Measurements from ENCODE around the gene NTF3.

NTF3 gene

DNA sequence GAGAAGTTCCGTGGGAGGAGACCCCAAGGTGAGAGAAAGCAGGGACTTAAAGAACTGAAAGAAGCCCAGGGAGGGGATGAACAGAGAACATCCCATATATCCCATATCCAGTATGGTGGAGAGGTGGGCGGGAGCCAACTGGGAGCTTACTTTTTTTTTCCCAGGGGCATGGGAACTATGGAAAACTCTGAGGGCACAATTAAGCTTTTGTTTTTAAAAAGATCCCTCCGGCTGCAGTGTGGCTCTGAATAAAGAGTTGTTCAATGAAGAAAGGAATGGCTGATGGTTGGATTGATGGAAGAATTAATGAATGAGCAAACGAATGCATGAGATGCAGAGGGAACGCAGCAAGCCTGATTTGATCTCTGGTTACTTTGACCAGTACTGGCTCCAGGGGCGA lies 12.6 kb downstream of the NTF3 start:
- TF ChIP-seq POLR2AphosphoS5 (IDR thresholded peaks at IDR 0.05; ENCODE audit: low read depth, low read length) (no peak), POLR2A (IDR thresholded peaks at IDR 0.05; ENCODE audit: low read depth, low read length) (no peak), TAF1 (IDR thresholded peaks at IDR 0.05; ENCODE audit: borderline replicate concordance, low read depth, low read length) (no peak)
- FAIRE-seq (no peak), DNase-seq (ENCODE audit: insufficient read length) (no peak)

GRCh38 chr12:5447320-5447719 lies 15.4 kb downstream of the NTF3 start:
- no peak for FAIRE-seq
- DNase-seq (ENCODE audit: insufficient read length) = no peak
- TF ChIP-seq TAF1 (IDR thresholded peaks at IDR 0.05; ENCODE audit: borderline replicate concordance, low read depth, low read length) (no peak), POLR2A (IDR thresholded peaks at IDR 0.05; ENCODE audit: low read depth, low read length) (no peak), POLR2AphosphoS5 (IDR thresholded peaks at IDR 0.05; ENCODE audit: low read depth, low read length) (no peak)

DNA sequence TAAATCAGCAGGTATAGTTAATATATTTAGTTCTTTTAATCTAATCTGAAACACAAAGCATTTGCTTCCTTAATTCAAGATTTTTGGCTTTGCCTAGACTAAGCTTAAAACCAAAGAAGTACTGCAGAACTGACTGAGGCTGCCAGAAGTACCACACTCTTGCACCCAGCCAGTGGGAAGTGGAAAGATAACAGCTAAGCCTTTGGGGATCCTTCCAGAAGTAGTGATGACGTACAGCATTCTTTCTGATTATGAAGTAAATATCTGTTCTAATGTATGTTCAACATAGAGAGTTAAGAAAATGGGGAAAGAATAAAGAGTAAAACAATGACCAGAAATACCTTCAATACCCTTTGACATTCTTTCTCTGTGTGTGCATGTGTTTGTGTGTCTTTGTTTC lies 19.3 kb downstream of the NTF3 start:
- no peak for FAIRE-seq
- TF ChIP-seq TAF1 (IDR thresholded peaks at IDR 0.05; ENCODE audit: borderline replicate concordance, low read depth, low read length) (no peak), POLR2AphosphoS5 (IDR thresholded peaks at IDR 0.05; ENCODE audit: low read depth, low read length) (no peak), POLR2A (IDR thresholded peaks at IDR 0.05; ENCODE audit: low read depth, low read length) (no peak)
- no peak for DNase-seq (ENCODE audit: insufficient read length)

- TF ChIP-seq POLR2A (IDR thresholded peaks at IDR 0.05; ENCODE audit: low read depth, low read length) (no peak), TAF1 (IDR thresholded peaks at IDR 0.05; ENCODE audit: borderline replicate concordance, low read depth, low read length) (no peak), POLR2AphosphoS5 (IDR thresholded peaks at IDR 0.05; ENCODE audit: low read depth, low read length) (no peak)
- DNase-seq (ENCODE audit: insufficient read length) = no peak
- FAIRE-seq = no peak
Measured at GRCh38 chr12:5452569-5452968, 20.7 kb downstream of the NTF3 start.

GRCh38 chr12:5453466-5453865 lies 21.6 kb downstream of the NTF3 start:
- FAIRE-seq = no peak
- no peak for DNase-seq (ENCODE audit: insufficient read length)
- TF ChIP-seq TAF1 (IDR thresholded peaks at IDR 0.05; ENCODE audit: borderline replicate concordance, low read depth, low read length) (no peak), POLR2A (IDR thresholded peaks at IDR 0.05; ENCODE audit: low read depth, low read length) (no peak), POLR2AphosphoS5 (IDR thresholded peaks at IDR 0.05; ENCODE audit: low read depth, low read length) (no peak)

- FAIRE-seq (no peak), DNase-seq (ENCODE audit: insufficient read length) (no peak)
- TF ChIP-seq POLR2AphosphoS5 (IDR thresholded peaks at IDR 0.05; ENCODE audit: low read depth, low read length) (no peak), POLR2A (IDR thresholded peaks at IDR 0.05; ENCODE audit: low read depth, low read length) (no peak), TAF1 (IDR thresholded peaks at IDR 0.05; ENCODE audit: borderline replicate concordance, low read depth, low read length) (no peak)
Measured at GRCh38 chr12:5455045-5455444, 23.1 kb downstream of the NTF3 start.

DNA sequence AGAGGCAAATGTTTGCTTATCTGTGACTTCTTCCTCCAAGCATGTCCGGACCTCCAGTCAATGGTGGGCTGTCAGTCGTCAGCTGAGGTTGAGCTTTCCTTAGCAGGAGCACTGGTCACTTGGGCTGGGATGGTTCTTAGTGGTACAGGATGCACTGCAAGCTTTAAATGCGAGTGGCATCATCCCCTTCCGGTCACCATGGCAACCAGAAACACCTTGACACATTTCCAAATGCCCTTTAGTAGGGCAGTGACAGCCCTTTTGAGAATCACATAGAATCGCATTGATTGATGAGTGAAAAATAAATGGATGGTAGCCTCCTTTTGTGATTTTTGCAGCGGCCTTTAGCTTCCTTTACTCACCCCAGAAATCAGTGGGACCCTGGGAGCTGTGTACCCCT lies 24.1 kb downstream of the NTF3 start:
- DNase-seq (ENCODE audit: insufficient read length) (no peak), FAIRE-seq (no peak)
- TF ChIP-seq POLR2AphosphoS5 (IDR thresholded peaks at IDR 0.05; ENCODE audit: low read depth, low read length) = no peak
- TF ChIP-seq TAF1 (IDR thresholded peaks at IDR 0.05; ENCODE audit: borderline replicate concordance, low read depth, low read length) = no peak

DNA sequence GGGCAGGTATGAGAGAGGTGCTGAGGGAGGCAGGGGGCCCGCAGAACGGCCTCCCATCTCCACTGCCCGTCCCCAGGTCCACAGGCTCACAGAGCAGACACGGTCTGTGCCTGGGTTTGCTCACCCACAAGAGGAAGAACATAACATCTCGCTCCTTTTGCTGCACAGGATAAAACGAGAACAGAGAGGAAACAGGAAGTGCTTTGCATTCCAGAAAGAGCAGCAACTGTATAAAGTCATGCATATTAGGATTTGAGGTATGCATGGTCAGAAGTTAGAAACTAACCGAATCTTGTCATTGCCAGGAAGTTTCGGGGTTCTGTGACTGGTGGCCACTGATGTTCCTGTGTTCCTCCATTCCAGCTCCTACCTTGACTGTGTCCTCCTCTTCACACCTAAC lies 25.0 kb downstream of the NTF3 start:
- FAIRE-seq (no peak), DNase-seq (ENCODE audit: insufficient read length) (no peak)
- TF ChIP-seq POLR2A (IDR thresholded peaks at IDR 0.05; ENCODE audit: low read depth, low read length) (no peak), TAF1 (IDR thresholded peaks at IDR 0.05; ENCODE audit: borderline replicate concordance, low read depth, low read length) (no peak), POLR2AphosphoS5 (IDR thresholded peaks at IDR 0.05; ENCODE audit: low read depth, low read length) (no peak)

DNA sequence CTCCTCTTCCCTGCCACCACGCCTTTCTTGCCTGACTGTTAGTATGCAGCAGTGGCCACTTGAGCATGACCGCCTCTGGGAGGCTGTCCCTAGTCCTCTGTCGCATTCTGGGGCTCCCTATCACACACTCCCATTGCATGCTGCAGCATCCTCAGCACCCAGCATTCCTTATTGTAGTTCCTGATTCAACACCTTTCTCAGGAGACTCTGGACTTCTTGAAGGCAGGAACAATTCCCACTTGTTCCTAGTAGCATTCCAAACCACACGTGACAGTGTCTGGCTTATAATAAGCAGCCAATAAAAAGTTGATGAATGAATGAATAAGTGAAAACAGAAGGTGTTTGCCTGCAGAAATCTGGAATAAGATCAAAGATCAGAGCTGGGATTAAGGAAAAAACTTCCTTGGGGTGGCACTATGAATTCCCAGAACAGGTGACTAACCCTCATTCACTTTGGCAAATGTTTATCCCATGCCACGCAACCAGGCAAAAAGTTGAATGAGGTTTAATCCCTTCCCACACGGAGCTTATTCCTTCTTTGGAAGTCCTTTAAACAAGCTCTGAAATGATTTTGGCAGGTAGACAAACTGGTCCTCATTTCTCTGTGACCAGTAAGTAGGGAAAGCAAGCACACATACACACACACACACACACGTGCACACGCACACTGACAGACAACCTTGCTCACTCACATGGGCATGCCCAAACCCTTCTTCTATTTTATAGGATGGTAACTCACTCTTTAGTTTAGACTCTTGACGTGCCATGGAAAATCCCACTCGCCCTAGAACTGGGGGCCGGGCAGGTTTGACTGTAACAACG lies 26.5 kb downstream of the NTF3 start:
- no peak for DNase-seq (ENCODE audit: insufficient read length)
- TF ChIP-seq POLR2AphosphoS5 (IDR thresholded peaks at IDR 0.05; ENCODE audit: low read depth, low read length) = no peak
- TF ChIP-seq TAF1 (IDR thresholded peaks at IDR 0.05; ENCODE audit: borderline replicate concordance, low read depth, low read length) = no peak
- no peak for TF ChIP-seq POLR2A (IDR thresholded peaks at IDR 0.05; ENCODE audit: low read depth, low read length)
- FAIRE-seq = no peak

DNA sequence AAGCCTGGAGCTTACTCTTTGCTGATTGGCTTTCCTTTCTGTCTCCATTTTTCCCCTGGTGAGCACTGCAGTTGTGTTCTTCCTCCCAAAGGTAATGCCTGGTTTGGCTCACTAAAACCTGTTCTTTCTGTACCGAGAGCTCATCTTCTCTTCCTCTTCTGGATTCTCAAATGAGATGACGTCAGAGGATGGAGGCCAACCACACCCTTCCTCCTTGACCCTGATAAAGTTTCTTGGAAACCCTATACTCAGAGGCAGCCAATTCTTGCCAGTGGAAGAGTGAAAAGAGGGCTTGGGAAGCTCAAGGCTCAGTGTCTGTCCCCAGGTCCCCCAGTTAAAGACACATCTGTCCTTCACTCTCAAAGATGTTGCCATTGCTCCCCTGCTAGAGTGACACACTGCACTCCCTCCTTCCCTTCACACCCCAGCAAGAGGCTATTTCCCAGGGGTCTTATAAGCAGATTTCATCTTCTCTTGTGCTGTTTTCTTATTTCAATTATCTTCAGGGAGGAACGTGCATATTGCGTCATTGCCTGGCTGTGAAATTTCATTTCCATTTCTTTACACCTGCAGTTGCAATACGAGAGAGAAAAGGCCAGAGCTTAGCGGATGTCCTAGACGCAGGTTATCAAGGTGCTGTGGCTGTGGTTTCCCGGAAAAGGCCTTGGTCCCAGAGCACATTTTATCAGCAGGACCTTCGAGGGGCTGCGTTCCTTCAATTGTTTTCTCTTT lies 27.3 kb downstream of the NTF3 start:
- DNase-seq (ENCODE audit: insufficient read length) = no peak
- no peak for FAIRE-seq
- no peak for TF ChIP-seq POLR2AphosphoS5 (IDR thresholded peaks at IDR 0.05; ENCODE audit: low read depth, low read length)
- TF ChIP-seq TAF1 (IDR thresholded peaks at IDR 0.05; ENCODE audit: borderline replicate concordance, low read depth, low read length) = no peak
- TF ChIP-seq POLR2A (IDR thresholded peaks at IDR 0.05; ENCODE audit: low read depth, low read length) = no peak

DNA sequence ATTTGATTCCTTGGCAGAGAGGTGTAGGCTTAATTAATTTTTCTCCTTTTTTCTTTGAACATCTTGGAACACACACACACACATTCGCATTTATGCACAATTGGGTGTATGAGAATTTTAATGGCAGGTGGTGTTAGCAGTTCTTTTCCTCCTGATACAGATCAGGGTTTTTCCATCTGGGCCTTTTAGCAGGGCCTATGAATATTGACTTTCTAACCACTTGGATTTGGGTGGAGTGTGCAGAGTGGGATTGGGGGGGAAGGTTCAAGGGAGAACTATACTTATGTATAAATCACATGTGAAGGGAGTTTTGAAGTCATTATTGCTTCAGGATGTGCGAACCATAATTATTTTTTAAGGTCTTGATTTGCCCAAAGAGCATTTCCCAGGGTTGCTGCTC lies 28.9 kb downstream of the NTF3 start:
- TF ChIP-seq POLR2AphosphoS5 (IDR thresholded peaks at IDR 0.05; ENCODE audit: low read depth, low read length) (no peak), POLR2A (IDR thresholded peaks at IDR 0.05; ENCODE audit: low read depth, low read length) (no peak), TAF1 (IDR thresholded peaks at IDR 0.05; ENCODE audit: borderline replicate concordance, low read depth, low read length) (no peak)
- no peak for FAIRE-seq
- no peak for DNase-seq (ENCODE audit: insufficient read length)

DNA sequence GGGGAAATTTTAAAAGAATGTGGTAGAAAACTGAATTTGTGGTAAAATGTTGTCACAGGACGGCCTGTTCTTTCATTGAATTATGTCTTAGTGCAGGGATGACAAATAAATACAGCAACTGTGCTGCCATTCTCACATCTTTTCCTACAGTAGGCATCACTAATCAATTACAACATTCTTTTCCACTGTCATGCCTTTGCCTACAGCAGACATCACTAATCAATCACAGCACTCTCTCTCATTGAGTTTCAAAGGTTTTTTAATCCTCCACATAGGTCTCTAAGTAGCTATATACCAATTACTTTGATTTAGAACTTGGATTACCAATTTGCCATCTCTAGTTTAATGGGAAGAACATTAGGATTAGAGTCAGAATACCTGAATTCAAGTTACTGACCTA lies 30.1 kb downstream of the NTF3 start:
- TF ChIP-seq POLR2A (IDR thresholded peaks at IDR 0.05; ENCODE audit: low read depth, low read length) = no peak
- no peak for TF ChIP-seq TAF1 (IDR thresholded peaks at IDR 0.05; ENCODE audit: borderline replicate concordance, low read depth, low read length)
- TF ChIP-seq POLR2AphosphoS5 (IDR thresholded peaks at IDR 0.05; ENCODE audit: low read depth, low read length) = no peak
- no peak for FAIRE-seq

More for the DNA sequence above, 30.1 kb downstream of the NTF3 start:
- DNase-seq (ENCODE audit: insufficient read length) = no peak

Measured in GM12892 (cell line).